HEK293 (cell line): Measurements from ENCODE around the gene MTMR4.

Source experiments
- CTCF ChIA-PET: fragments of 350-600 bp; formaldehyde crosslinking; extraction: SDS; loops from one replicate; lab custom pipeline; 2021; ENCODE audit warnings: antibody characterized with exemption; lab: Yijun Ruan, JAX
- POLR2A ChIA-PET: fragments of 300-600 bp; formaldehyde crosslinking; extraction: SDS; loops from one replicate; lab custom pipeline; 2020; ENCODE audit warnings: antibody characterized with exemption, inconsistent platforms; lab: Yijun Ruan, JAX
- H3K27ac ChIP-seq: fragments of 200-500 bp; sonication (Bioruptor generic); 2 replicates; pipeline ENCODE4 v1.5.1; 2014; ENCODE audit warnings: low read depth, low read length, control low read depth, inconsistent platforms; ENCODE audit errors: extremely low read depth
- H3K36me3 ChIP-seq, 2 experiments: fragments of 200-500 bp in 1 of 2; sonication (Bioruptor generic) in 1 of 2; 1 replicate in 1 of 2; 2 replicates in 1 of 2; pipeline ENCODE4 v1.5.1; 2014 to 2017; ENCODE audit warnings: inconsistent platforms in 2 of 2, low read length in 2 of 2; ENCODE audit not compliant: control insufficient read depth in 2 of 2, insufficient read depth in 1 of 2
- H3K4me1 ChIP-seq: fragments of 200-500 bp; sonication (Bioruptor generic); 2 replicates; pipeline ENCODE4 v1.5.1; 2014; ENCODE audit warnings: mild to moderate bottlenecking, low read length, inconsistent platforms; ENCODE audit not compliant: control insufficient read depth, insufficient read depth
- H3K4me3 ChIP-seq: 2 replicates; pipeline ENCODE4 v1.5.1; 2011; ENCODE audit warnings: low read depth, mild to moderate bottlenecking, control low read depth, low read length, moderate library complexity
- H3K9me3 ChIP-seq: fragments of 200-500 bp; sonication (Bioruptor generic); 2 replicates; pipeline ENCODE4 v1.5.1; 2014; ENCODE audit warnings: low read depth, low read length, inconsistent platforms; ENCODE audit not compliant: control insufficient read depth, insufficient read depth
- GLIS2 ChIP-seq: fragments of 450-650 bp; formaldehyde crosslinking; IDR thresholded peaks from 2 replicates; pipeline ENCODE4 v1.5.1; 2016; ENCODE audit warnings: missing biosample characterization, missing genetic modification characterization
- KLF8 ChIP-seq: fragments of 450-650 bp; formaldehyde crosslinking; IDR thresholded peaks from 2 replicates; pipeline ENCODE4 v1.5.1; 2016; ENCODE audit warnings: missing biosample characterization, missing genetic modification characterization
- MEIS1 ChIP-seq: sonication (generic); formaldehyde crosslinking; IDR thresholded peaks from 2 replicates; pipeline ENCODE4 v1.8.1; 2022; ENCODE audit warnings: missing genetic modification reagents, mild to moderate bottlenecking, borderline replicate concordance
- PBX3 ChIP-seq: sonication (generic); formaldehyde crosslinking; IDR thresholded peaks from 2 replicates; pipeline ENCODE4 v1.8.1; 2022; ENCODE audit warnings: mild to moderate bottlenecking, moderate library complexity, missing genetic modification reagents
- SP3 ChIP-seq: fragments of 450-650 bp; formaldehyde crosslinking; IDR thresholded peaks from 2 replicates; pipeline ENCODE4 v1.5.1; 2016; ENCODE audit warnings: missing biosample characterization, missing genetic modification characterization
- ZBTB17 ChIP-seq: fragments of 450-650 bp; formaldehyde crosslinking; IDR thresholded peaks from 2 replicates; pipeline ENCODE4 v1.5.1; 2016; ENCODE audit warnings: missing biosample characterization, missing genetic modification characterization
- ZIC2 ChIP-seq: fragments of 450-650 bp; formaldehyde crosslinking; IDR thresholded peaks from 2 replicates; pipeline ENCODE4 v1.5.1; 2016; ENCODE audit warnings: missing biosample characterization, missing genetic modification characterization
- ZNF140 ChIP-seq: fragments of 450-650 bp; formaldehyde crosslinking; IDR thresholded peaks from 2 replicates; pipeline ENCODE4 v1.5.1; 2016; ENCODE audit warnings: missing biosample characterization, missing genetic modification characterization
- ZNF155 ChIP-seq: fragments of 450-650 bp; formaldehyde crosslinking; IDR thresholded peaks from 2 replicates; pipeline ENCODE4 v1.5.1; 2016; ENCODE audit warnings: missing biosample characterization, missing genetic modification characterization
- ZNF174 ChIP-seq: fragments of 450-650 bp; formaldehyde crosslinking; IDR thresholded peaks from 2 replicates; pipeline ENCODE4 v1.5.0; 2017; ENCODE audit warnings: missing biosample characterization, mild to moderate bottlenecking, missing genetic modification characterization
- ZNF266 ChIP-seq: fragments of 450-650 bp; formaldehyde crosslinking; IDR thresholded peaks from 2 replicates; pipeline ENCODE4 v1.5.1; 2016; ENCODE audit warnings: missing biosample characterization, missing genetic modification characterization, low read depth
- ZNF335 ChIP-seq: fragments of 450-650 bp; formaldehyde crosslinking; conservative IDR thresholded peaks from 2 replicates; pipeline ENCODE4 v1.5.1; 2016; ENCODE audit warnings: missing biosample characterization, missing genetic modification characterization
- ZNF391 ChIP-seq: fragments of 450-650 bp; formaldehyde crosslinking; IDR thresholded peaks from 2 replicates; pipeline ENCODE4 v1.5.1; 2016; ENCODE audit warnings: low read depth, missing biosample characterization, missing genetic modification characterization, borderline replicate concordance
- ZNF423 ChIP-seq: fragments of 450-650 bp; formaldehyde crosslinking; IDR thresholded peaks from 2 replicates; pipeline ENCODE4 v1.5.1; 2016; ENCODE audit warnings: missing biosample characterization, missing genetic modification characterization
- ZNF433 ChIP-seq: fragments of 450-650 bp; formaldehyde crosslinking; IDR thresholded peaks from 2 replicates; pipeline ENCODE4 v1.5.1; 2016; ENCODE audit warnings: missing biosample characterization, missing genetic modification characterization, low read depth
- ZNF473 ChIP-seq: fragments of 450-650 bp; formaldehyde crosslinking; IDR thresholded peaks from 2 replicates; pipeline ENCODE4 v1.5.1; 2017; ENCODE audit warnings: missing biosample characterization, missing genetic modification characterization
- ZNF600 ChIP-seq: fragments of 450-650 bp; formaldehyde crosslinking; IDR thresholded peaks from 2 replicates; pipeline ENCODE4 v1.5.1; 2016; ENCODE audit warnings: missing biosample characterization, missing genetic modification characterization
- ZNF654 ChIP-seq: fragments of 450-650 bp; formaldehyde crosslinking; IDR thresholded peaks from 2 replicates; pipeline ENCODE4 v1.5.1; 2016; ENCODE audit warnings: low read depth, missing biosample characterization, missing genetic modification characterization
- ZNF658 ChIP-seq: fragments of 450-650 bp; formaldehyde crosslinking; IDR thresholded peaks from 2 replicates; pipeline ENCODE4; 2016; ENCODE audit warnings: missing biosample characterization, missing genetic modification characterization
- ZNF677 ChIP-seq: fragments of 450-650 bp; IDR thresholded peaks from 2 replicates; pipeline ENCODE4 v1.5.0; 2018; ENCODE audit warnings: missing biosample characterization, mild to moderate bottlenecking, missing genetic modification characterization, moderate library complexity
- ZNF776 ChIP-seq: fragments of 450-650 bp; formaldehyde crosslinking; IDR thresholded peaks from 2 replicates; pipeline ENCODE4 v1.5.0; 2017; ENCODE audit warnings: missing biosample characterization, missing genetic modification characterization, borderline replicate concordance
- ZNF777 ChIP-seq: fragments of 450-650 bp; formaldehyde crosslinking; IDR thresholded peaks from 2 replicates; pipeline ENCODE4 v1.5.1; 2017; ENCODE audit warnings: missing biosample characterization, missing genetic modification characterization, borderline replicate concordance
- ZNF792 ChIP-seq: fragments of 450-650 bp; formaldehyde crosslinking; IDR thresholded peaks from 2 replicates; pipeline ENCODE4 v1.5.1; 2016; ENCODE audit warnings: missing biosample characterization, missing genetic modification characterization
- ZNF830 ChIP-seq: fragments of 450-650 bp; IDR thresholded peaks from 2 replicates; pipeline ENCODE4 v1.5.0; 2018; ENCODE audit warnings: missing biosample characterization, missing genetic modification characterization, low read depth, mild to moderate bottlenecking, moderate library complexity
- ZNF843 ChIP-seq: fragments of 450-650 bp; formaldehyde crosslinking; IDR thresholded peaks from 2 replicates; pipeline ENCODE4 v1.5.1; 2016; ENCODE audit warnings: missing biosample characterization, missing genetic modification characterization
- TF ChIP-seq, protein P1 (sequence below): fragments of 450-650 bp; formaldehyde crosslinking; IDR thresholded peaks from 2 replicates; pipeline ENCODE4 v1.5.1; 2016; ENCODE audit warnings: missing biosample characterization, missing genetic modification characterization
- TF ChIP-seq, protein P2 (sequence below): IDR thresholded peaks from 2 replicates; pipeline ENCODE4 v1.6.1; 2011; ENCODE audit warnings: mild to moderate bottlenecking, low read depth, low read length, borderline replicate concordance
- TF ChIP-seq, protein P3 (sequence below): fragments of 450-650 bp; formaldehyde crosslinking; IDR thresholded peaks from 2 replicates; pipeline ENCODE4 v1.5.1; 2016; ENCODE audit warnings: missing biosample characterization, missing genetic modification characterization

The MTMR4 gene

DNA sequence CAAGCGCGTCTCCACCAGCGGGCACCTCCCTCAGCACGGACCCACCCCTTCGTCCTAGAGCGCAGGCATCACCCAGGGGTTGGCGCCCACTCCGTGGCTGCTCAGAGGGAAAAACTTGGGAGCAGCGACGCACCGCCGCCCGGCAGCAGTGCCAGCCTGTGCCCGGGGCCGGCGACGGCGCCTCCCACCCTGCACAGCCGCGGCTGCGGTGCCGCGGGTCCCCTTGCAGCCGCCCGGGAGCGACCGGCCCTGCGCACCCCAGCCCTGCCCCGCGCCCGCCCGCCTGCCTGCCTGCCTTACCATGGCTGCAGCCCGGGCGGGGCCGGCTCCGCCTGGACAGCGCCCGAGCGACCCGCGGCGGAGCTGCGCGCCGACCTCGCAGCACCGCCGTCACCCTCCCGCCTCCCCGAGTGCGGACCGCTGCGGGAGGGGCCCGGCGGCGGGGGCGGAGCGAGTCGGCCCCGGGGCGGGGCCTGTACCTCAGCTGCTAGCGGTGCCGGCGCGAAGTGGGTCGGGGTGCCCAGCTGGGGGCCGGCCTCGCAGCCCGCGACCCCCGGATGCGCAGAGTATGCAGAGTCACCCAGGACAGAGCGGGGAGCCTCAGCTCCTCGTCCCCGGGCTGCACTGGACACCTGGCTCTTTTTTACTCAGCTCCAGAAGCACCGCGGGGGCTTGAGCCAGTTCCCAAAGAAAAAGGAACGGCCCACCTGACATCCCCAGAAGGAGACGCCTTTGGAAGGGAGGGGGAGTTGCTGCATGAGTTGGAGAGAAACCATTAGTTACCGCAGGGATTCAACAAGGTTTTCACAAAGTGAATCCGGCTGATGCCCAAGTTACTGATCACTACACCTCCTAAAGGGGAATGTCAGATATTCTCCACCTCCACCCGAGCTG, 17.5 kb upstream of the MTMR4 start (continued):
- TF ChIP-seq, protein P1, sequence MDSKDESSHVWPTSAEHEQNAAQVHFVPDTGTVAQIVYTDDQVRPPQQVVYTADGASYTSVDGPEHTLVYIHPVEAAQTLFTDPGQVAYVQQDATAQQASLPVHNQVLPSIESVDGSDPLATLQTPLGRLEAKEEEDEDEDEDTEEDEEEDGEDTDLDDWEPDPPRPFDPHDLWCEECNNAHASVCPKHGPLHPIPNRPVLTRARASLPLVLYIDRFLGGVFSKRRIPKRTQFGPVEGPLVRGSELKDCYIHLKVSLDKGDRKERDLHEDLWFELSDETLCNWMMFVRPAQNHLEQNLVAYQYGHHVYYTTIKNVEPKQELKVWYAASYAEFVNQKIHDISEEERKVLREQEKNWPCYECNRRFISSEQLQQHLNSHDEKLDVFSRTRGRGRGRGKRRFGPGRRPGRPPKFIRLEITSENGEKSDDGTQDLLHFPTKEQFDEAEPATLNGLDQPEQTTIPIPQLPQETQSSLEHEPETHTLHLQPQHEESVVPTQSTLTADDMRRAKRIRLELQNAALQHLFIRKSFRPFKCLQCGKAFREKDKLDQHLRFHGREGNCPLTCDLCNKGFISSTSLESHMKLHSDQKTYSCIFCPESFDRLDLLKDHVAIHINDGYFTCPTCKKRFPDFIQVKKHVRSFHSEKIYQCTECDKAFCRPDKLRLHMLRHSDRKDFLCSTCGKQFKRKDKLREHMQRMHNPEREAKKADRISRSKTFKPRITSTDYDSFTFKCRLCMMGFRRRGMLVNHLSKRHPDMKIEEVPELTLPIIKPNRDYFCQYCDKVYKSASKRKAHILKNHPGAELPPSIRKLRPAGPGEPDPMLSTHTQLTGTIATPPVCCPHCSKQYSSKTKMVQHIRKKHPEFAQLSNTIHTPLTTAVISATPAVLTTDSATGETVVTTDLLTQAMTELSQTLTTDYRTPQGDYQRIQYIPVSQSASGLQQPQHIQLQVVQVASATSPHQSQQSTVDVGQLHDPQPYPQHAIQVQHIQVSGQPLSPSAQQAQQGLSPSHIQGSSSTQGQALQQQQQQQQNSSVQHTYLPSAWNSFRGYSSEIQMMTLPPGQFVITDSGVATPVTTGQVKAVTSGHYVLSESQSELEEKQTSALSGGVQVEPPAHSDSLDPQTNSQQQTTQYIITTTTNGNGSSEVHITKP (tag by site-specific recombination): peak; percentile 82
- TF ChIP-seq MEIS1 (CRISPR knock-in tag): no peak
- TF ChIP-seq ZNF830 (tag by site-specific recombination): no peak
- no peak for TF ChIP-seq ZNF391 (tag by site-specific recombination)
- TF ChIP-seq GLIS2 (tag by site-specific recombination): peak; percentile 41; the same call in 1 of the 2 replicates
- TF ChIP-seq ZIC2 (tag by site-specific recombination): 0 out of 2 replicates have a peak, but pooled peaks have one; percentile 15
- peak; percentile 96 for TF ChIP-seq ZNF335 (tag by site-specific recombination)
- TF ChIP-seq ZNF433 (tag by site-specific recombination): no peak
- TF ChIP-seq ZNF843 (tag by site-specific recombination): no peak
- TF ChIP-seq ZNF792 (tag by site-specific recombination): no peak
- peak; percentile 56; the same call in 1 of the 2 replicates for TF ChIP-seq ZBTB17 (tag by site-specific recombination)
- no peak for TF ChIP-seq ZNF677
- TF ChIP-seq, all 188 proteins: peak for 10

GRCh38 chr17:58531122-58531521, 16.7 kb upstream of the MTMR4 start:
- POLR2A ChIA-PET: interaction anchor here (1.3 kb wide), 1 partner anchor 100 kb away, joined by 6 read pairs; no protein-coding TSS in a partner anchor
- Histone ChIP-seq H3K36me3 (no peaks in the 10 kb centered on the region), H3K4me3 (no peak overlapping the region), H3K4me1 (no peaks in the 10 kb centered on the region)
- CTCF ChIA-PET: no interaction called here
- no peak for TF ChIP-seq PBX3 (CRISPR knock-in tag)
- TF ChIP-seq ZNF140 (tag by site-specific recombination): no peak
- TF ChIP-seq, protein P2, sequence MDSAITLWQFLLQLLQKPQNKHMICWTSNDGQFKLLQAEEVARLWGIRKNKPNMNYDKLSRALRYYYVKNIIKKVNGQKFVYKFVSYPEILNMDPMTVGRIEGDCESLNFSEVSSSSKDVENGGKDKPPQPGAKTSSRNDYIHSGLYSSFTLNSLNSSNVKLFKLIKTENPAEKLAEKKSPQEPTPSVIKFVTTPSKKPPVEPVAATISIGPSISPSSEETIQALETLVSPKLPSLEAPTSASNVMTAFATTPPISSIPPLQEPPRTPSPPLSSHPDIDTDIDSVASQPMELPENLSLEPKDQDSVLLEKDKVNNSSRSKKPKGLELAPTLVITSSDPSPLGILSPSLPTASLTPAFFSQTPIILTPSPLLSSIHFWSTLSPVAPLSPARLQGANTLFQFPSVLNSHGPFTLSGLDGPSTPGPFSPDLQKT: no peak
- TF ChIP-seq, protein P3, sequence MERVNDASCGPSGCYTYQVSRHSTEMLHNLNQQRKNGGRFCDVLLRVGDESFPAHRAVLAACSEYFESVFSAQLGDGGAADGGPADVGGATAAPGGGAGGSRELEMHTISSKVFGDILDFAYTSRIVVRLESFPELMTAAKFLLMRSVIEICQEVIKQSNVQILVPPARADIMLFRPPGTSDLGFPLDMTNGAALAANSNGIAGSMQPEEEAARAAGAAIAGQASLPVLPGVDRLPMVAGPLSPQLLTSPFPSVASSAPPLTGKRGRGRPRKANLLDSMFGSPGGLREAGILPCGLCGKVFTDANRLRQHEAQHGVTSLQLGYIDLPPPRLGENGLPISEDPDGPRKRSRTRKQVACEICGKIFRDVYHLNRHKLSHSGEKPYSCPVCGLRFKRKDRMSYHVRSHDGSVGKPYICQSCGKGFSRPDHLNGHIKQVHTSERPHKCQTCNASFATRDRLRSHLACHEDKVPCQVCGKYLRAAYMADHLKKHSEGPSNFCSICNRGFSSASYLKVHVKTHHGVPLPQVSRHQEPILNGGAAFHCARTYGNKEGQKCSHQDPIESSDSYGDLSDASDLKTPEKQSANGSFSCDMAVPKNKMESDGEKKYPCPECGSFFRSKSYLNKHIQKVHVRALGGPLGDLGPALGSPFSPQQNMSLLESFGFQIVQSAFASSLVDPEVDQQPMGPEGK (tag by site-specific recombination): 0 out of 2 replicates have a peak, but pooled peaks have one; percentile 18
- TF ChIP-seq ZNF600 (tag by site-specific recombination): no peak
- no peak for TF ChIP-seq GLIS2 (tag by site-specific recombination)
- no peak for TF ChIP-seq ZNF776 (tag by site-specific recombination)
- no peak for TF ChIP-seq ZNF658 (tag by site-specific recombination)
- no peak for TF ChIP-seq ZNF654 (tag by site-specific recombination)
- TF ChIP-seq SP3 (tag by site-specific recombination): peak; percentile 41; the same call in 1 of the 2 replicates
- TF ChIP-seq ZNF266 (tag by site-specific recombination): no peak
- no peak for TF ChIP-seq ZNF155 (tag by site-specific recombination)
- TF ChIP-seq ZNF473 (tag by site-specific recombination): no peak
- no peak for TF ChIP-seq ZNF677
- no peak for TF ChIP-seq ZNF174 (tag by site-specific recombination)
- no peak for TF ChIP-seq KLF8 (tag by site-specific recombination)
- TF ChIP-seq ZNF777: no peak
- TF ChIP-seq ZNF423 (tag by site-specific recombination): no peak
- TF ChIP-seq, all 188 proteins: peak for 2
- H3K27ac ChIP-seq: no peak overlapping the region; the same call in 1 of the 2 replicates
- no peaks in the 10 kb centered on the region for H3K9me3 ChIP-seq
